ENCODE results near the gene SEBOX. TPM values are rescaled to one million over a fixed set of nuclear protein-coding genes. Genes with fewer than 3 reads are reported as not detected.
A peak's percentile ranks its signal among the peaks of the same experiment; 100 is the strongest.

Gene SEBOX
- total RNA-seq, 1 experiment from 2014 or later: not detected

DNA sequence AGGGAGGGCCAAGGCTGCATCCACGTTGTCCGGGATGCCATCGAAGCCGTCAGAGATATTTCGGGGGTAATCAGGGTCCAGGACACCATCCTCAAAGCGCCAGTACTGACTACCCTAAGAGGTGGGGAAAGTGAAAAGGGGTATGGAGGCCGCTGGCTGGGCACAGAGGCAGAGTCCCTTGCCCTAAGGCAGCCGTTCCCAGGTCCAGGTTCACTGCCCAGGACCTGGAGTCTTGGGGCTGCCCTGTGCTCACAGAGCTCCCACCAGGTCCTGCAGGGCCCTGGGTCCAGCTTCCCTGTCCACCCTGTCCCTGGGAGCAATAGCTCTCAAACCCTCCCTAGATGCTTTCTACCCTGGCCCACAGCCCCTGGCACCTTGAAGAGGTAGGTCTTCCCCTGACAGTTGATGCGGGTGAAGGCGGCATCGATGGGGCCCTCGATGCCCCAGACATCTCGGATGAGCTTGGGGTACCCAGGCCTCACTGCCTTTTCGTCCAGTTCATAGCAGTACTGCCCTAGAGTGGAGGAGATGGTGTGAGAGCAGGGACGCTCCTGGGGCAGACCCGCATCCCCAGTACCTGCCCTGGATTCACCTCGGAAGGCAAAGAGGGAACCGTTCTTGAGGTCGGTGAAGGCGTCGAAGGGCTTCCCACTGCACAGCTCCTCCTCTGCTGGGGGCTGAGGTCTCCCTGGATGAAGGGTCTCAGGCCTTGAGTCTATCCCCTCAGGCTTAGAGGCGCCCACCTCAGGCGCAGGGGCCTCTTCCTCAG lies 4.1 kb upstream of the SEBOX start:
- no peak for DNase-seq (ENCODE audit: low spot score)

DNA sequence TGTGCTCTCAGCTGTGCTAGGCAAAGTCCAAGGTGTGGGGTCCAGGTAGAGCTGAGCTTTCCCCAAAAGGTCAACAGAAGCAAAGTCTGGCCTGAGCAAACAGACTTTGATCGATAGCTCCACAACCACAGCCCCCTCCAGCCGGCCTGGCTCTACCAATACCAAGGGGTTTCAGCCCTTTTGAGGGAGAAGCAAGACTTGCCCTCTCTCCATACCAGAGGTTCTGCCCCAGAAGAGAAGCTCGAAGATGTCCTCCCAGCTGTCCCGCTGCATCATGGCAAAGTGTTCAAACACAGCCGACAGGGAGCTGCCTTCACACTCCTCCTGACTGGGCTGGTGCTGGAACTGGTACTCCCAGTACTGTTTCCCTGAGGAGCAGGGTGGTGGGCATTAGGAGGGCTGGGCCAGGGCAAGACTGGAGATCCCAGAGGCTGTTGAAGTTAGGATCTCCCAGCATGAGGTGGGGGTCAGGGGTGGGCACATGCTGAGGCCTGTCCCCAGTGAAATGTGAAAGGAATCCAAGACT lies 3.4 kb upstream of the SEBOX start:
- no peak for DNase-seq (ENCODE audit: low spot score)

DNA sequence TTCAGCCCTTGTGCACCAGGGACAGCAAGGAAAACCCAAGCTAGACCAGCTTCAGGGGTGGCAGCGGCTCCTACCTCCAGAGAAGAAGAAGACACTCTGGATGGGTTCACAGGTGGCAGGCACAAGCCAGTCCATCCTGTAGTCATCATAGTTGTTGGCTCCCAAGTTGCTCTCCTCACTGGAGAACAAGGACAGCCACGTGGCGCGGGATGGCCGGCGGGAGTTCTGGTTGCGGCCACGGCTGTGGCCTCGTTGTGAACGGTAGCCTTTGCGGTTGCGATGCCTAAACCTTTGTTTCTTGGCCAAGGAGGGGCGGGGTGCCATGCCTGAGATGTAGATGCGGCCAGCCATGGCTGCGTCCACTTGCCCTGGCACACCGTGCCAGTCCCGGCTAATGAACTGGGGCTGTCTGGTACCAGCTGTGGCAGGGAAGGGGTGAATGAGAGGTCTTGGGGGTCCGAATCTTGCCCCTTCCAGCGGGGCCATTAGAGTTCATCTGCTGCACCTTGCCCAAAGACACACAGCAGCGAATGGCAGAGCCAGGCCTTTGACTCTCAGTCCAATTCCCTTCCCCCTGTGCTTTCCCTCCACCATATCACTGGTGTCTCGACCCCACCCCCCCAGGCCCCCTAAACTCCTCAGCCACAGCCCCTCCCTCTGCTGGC lies 2.8 kb upstream of the SEBOX start:
- no peak for DNase-seq (ENCODE audit: low spot score)

DNA sequence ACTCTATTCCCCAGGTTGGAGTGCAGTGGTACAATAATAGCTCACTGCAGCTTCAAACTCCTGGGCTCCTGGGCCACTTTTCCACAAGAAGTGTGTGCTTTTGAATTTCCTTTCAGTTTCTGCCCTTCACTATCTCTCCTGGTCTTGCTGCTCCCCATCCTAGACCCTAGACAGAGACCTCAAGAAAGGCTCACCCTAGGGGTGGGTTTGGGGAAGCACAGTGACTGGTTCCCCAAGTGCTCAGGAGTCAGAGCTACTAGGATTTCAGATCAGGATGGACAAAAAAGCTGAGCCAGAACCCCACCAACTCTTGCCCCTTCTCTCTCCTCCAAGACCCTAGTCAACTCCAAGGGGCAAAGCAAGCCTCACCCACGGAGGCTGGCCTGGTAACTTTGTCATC lies 1.6 kb upstream of the SEBOX start:
- DNase-seq (ENCODE audit: low spot score): no peak

DNA sequence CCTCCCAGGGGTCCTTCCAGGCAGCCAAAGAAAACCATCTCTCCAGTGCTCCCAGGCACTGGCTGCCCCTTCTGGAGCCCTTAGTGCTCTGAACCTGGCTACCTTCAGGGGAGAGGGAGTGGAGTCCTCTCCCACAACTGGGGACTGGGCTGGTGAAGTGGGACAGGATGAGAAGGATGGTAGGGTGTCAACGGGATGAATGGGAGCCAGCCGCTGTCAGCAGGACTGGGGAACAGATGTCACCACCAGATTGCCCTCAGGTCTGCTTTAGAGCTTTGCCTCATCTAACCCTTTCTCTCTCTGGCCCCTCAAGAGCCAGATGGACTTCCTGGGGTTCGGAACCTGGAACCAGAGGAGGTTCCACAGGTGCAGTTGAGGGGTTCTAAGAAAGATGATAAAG lies 488 bp upstream of the SEBOX start:
- no peak for DNase-seq (ENCODE audit: low spot score)

- DNase-seq (ENCODE audit: low spot score): no peak
Measured at GRCh38 chr17:28363776-28364650, 986 bp downstream of the SEBOX start.

DNA sequence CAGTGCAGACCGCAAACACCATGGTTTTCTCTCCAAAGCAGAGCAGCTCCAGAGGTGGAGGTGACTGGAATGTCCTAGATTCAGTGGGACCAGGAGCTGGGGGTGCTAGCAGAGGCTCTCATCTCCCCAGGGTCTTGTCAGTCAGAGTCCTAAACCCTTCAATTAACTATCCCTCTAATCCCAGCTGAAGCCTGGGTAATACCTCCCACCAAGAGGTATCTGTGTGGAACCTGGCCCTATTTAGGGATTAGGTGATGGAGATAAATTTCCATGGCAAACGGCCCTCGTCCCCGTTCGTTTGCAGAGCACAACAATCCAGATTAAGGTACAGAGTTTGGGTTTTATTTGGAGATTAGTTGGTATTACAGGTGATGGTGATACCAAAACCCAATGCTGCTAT lies 1.8 kb downstream of the SEBOX start:
- DNase-seq (ENCODE audit: low spot score): no peak

GRCh38 chr17:28357901-28358197 lies 7.2 kb downstream of the SEBOX start:
- DNase-seq (ENCODE audit: low spot score): no peak

DNA sequence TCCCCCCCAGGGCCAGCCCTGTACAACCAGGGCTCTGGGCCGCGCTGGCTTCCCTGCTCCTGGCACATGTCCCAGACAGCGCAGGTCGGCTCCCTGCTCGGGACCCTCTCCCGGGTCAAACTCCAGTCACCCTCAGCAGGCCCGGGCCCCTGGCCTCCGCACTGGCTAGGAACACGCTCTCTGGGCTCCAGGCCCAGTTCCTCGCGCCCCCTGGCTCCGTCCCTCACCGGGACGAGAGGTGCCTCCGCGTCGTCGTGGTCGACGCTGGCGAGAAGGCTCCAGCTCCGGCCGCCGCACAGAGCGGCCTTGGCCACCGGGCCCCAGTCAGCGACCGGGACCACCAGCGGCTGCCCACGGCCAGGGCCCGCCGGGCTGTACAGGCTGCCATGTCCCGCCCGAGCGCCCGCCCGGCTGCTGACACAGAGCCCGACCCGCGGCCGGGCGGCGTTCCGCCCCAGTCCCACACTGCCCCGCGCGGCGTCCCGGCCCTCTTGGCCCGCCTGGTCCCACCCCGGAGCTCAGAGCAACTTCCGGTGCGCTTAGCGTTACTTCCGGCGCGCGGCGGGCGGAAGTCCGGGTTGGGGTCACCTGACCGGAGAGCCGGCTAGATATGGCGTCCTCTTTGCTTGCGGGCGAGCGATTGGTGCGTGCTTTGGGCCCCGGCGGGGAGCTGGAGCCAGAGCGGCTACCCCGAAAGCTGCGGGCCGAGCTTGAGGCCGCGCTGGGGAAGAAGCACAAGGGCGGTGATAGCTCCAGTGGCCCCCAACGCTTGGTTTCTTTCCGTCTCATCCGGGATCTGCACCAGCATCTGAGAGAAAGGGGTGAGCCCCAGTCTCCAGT lies 7.7 kb downstream of the SEBOX start, which contains the start of gene POLDIP2:
TSS of gene POLDIP2 (minus strand) at position 467 of the 840 bp plus-strand sequence. CDS start at position 388, 79 bp downstream.
- peak; percentile 89 for DNase-seq (ENCODE audit: low spot score)

- no peak for DNase-seq (ENCODE audit: low spot score)
Measured at GRCh38 chr17:28350271-28350670, 14.7 kb downstream of the SEBOX start.

- DNase-seq (ENCODE audit: low spot score): no peak
Measured at GRCh38 chr17:28348979-28349378, 16.0 kb downstream of the SEBOX start.

GRCh38 chr17:28347261-28347891 lies 17.6 kb downstream of the SEBOX start:
- DNase-seq (ENCODE audit: low spot score): peak; percentile 98

DNA sequence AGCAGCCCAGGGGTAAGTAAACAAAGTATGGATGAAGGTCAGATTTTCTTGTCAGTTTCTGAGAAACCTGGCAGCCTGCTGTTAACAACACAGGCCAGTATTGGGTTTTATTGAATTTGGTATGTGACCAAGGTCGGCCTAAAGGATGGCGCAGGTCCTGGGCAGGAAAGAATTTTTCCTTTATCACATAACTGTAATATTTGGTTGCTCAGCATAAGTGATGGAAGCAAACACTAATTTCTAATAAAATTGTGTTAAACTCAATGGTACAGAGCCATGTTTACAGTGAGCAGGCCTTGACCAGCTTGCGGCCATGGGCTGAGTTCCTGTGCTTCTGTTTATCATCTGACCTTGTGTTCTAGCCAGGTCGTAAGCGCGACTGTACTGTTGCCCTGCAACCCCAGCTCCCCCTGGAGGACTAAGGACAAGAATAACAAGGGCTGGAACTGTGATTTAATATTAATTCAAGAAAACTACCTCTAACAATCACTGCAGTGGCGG lies 18.2 kb downstream of the SEBOX start:
- no peak for DNase-seq (ENCODE audit: low spot score)

- DNase-seq (ENCODE audit: low spot score): peak; percentile 39
Measured at GRCh38 chr17:28346199-28346580, 18.8 kb downstream of the SEBOX start.

DNA sequence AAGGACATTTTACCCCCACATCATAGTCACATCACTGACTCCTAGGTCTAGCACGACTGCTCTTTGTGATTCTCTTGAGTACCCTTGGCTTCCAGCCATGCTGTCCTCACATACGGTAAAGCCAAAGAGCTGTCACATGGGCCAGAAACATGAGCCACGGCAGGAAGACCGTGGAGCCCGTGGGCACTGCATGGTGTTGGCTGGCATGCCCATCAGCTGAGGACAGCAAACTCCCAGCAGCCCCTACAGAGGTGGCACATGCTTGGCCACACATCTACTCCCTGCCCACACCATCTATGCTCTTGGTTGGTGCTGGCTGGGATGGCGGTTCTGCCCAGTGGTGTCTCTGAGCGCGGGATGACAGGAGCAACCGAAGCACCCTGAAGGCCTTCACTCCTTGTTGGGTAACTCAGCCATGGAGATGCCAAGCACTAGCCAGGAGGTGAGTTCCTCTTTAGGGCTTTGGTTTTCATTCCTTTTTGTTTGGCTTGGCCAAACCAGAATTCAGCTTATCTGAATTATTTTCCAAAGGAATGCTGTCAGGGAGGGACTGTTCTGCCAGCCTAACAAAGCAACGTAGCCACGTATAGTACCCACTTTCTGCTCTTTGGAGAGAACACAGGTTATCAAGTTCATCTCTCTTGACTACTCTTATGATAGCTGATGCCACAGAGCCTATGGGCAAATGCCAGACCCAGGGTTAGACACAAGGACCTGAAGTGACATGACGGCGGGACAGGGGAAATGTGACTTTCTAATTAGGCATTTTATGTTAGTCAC lies 19.4 kb downstream of the SEBOX start:
- peak; percentile 33 for DNase-seq (ENCODE audit: low spot score)

GRCh38 chr17:28344435-28344901 lies 20.5 kb downstream of the SEBOX start:
- no peak for DNase-seq (ENCODE audit: low spot score)

GRCh38 chr17:28344011-28344410 lies 21.0 kb downstream of the SEBOX start:
- DNase-seq (ENCODE audit: low spot score): no peak

- DNase-seq (ENCODE audit: low spot score): no peak
Measured at GRCh38 chr17:28343491-28343932, 21.5 kb downstream of the SEBOX start.

- no peak for DNase-seq (ENCODE audit: low spot score)
Measured at GRCh38 chr17:28342313-28342712, 22.7 kb downstream of the SEBOX start.

- no peak for DNase-seq (ENCODE audit: low spot score)
Measured at GRCh38 chr17:28341516-28341915, 23.5 kb downstream of the SEBOX start.
